GM21528 (cell line): ENCODE measurements around the gene SMARCAD1.

ENCODE experiments used
- ATAC-seq: cut with Tn5 transposase; IDR thresholded peaks from one replicate; pipeline ENCODE4 v1.9.1; 2021; ENCODE audit warnings: mild to moderate bottlenecking, moderate library complexity; ENCODE audit not compliant: unreplicated experiment, low FRiP score

SMARCAD1 gene, protein sequence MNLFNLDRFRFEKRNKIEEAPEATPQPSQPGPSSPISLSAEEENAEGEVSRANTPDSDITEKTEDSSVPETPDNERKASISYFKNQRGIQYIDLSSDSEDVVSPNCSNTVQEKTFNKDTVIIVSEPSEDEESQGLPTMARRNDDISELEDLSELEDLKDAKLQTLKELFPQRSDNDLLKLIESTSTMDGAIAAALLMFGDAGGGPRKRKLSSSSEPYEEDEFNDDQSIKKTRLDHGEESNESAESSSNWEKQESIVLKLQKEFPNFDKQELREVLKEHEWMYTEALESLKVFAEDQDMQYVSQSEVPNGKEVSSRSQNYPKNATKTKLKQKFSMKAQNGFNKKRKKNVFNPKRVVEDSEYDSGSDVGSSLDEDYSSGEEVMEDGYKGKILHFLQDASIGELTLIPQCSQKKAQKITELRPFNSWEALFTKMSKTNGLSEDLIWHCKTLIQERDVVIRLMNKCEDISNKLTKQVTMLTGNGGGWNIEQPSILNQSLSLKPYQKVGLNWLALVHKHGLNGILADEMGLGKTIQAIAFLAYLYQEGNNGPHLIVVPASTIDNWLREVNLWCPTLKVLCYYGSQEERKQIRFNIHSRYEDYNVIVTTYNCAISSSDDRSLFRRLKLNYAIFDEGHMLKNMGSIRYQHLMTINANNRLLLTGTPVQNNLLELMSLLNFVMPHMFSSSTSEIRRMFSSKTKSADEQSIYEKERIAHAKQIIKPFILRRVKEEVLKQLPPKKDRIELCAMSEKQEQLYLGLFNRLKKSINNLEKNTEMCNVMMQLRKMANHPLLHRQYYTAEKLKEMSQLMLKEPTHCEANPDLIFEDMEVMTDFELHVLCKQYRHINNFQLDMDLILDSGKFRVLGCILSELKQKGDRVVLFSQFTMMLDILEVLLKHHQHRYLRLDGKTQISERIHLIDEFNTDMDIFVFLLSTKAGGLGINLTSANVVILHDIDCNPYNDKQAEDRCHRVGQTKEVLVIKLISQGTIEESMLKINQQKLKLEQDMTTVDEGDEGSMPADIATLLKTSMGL

DNA sequence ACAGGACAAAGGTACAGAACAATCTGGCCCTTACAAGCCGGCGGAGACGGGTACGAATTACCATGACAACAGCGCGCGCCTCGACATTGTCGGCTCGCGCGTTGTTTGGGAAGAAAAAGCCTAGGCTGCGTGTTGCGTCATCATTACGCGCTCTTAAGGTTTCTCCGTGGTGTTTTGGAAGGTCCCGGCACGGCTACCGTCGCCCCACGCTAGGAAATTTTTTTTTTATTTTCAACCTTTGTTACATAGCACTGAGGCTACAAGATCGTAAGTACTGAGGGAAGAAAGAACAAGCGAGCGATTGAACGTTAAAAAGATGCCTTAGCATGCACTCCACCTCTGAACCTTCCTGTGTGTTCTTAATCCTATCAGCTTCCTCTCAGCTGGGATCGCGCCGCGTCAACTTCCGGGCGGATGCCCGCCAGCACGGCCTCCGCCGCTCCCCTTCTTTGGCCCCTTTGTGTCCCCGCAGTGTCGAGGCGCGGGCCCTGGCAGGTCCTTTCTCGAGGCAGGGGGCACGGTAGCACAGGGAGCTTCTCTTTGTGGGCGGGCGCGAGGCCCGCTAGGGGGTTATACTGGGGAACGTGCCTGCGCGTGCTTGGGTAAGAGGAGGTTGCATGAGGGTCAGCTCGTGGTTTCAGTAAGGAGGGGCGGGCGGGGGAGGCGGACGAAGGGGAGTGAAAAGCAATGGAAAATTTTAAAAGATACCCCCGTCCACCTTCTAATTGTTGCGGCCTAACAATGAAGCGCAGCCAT lies at the start of gene SMARCAD1:
SMARCAD1 (plus strand) TSS at position 397 of the 756 bp plus-strand sequence. CDS start 530 bp downstream, outside the sequence.
- ATAC-seq, result peak; percentile 97

DNA sequence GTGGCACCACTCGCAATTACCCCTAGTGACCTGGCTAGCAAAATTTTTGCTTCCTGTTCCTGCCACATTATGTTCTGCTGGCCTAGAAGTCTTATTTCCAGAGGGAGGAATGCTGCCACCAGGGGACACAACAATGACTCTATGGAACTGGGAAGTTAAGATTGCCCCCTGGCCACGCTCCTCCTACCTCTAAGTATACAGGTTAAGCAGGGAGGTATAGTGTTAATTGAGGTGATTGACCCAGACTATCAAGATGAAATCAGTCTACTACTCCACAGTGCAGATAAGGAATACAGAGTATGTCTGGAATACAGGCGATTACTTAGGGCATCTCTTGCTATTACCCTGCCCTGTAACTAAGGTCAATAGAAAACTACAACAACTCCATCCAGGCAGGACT lies 48.8 kb upstream of the SMARCAD1 start:
- no peak for ATAC-seq

DNA sequence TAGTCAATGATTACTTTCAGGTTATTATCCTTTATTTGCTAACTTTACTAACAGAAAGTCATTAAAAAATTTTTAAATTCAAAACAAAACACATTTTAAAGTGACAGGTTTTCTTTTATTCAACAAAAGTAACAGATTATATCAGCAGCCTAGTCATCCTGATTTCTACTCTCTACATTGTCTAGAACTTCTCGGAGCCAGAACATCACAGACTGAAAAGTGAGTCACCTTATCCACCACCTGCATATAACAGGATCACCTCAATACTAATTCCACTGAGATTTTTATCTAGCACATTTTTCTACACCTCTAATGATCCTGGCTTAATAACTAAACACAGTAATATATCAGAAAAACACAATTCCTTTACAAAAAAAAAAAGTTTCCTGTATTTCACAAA lies 47.9 kb upstream of the SMARCAD1 start:
- no peak for ATAC-seq

DNA sequence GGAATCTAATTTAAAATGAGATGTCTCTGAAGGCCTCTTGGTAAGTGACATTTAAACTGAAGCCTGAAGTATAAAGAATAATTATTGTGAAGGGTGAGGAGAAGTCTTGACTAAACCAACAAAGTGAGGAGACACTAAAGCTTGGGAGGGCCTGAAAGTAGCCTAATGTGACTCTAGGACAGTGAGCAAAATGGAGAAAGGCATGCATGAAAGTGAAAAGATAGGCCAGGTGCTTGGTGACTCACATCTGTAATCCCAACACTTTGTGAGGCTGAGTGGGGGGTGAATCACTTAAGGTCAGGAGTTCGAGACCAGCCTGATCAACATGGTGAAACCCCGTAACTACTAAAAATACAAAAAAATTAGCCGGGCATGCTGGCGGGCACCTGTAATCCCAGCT lies 46.9 kb upstream of the SMARCAD1 start:
- ATAC-seq, result no peak

DNA sequence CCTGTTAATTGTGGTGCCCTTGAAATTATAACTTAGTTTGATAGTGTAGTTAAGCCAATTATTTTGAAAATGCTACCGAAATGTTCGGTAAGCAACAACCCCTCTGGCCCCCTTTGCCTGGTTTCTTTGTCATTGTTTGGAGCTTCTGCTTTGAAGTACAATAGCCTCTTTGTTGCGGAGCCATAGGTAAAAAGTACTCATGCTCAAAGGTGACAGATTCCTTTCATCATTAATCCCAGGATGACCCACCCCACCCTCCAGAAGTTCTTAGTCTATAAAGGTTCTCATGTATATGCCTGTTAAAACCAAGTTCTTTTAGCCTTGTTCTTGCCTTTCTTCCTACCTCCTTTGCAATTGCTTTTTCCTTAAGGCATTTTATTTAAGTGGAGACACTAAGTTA lies 42.4 kb upstream of the SMARCAD1 start:
- ATAC-seq, result no peak

DNA sequence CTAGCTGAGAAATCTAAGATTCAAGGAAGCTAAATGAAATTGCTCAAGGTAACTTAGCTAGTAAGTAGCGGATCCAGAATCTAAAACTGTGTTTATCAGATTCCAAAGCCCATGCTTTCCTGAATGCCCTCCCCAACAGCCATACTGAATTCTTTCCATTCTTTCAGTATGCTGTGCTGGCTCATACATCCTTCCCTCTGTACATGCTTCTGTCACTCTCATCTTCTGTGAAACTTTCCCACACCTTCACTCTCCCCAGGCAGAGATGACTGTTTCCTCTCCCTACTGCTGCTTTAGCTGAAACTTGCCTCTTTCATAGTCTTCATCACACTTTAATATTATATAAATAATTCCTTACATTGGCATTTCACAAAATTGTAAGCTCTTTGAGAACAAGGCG lies 39.3 kb upstream of the SMARCAD1 start:
- no peak for ATAC-seq

DNA sequence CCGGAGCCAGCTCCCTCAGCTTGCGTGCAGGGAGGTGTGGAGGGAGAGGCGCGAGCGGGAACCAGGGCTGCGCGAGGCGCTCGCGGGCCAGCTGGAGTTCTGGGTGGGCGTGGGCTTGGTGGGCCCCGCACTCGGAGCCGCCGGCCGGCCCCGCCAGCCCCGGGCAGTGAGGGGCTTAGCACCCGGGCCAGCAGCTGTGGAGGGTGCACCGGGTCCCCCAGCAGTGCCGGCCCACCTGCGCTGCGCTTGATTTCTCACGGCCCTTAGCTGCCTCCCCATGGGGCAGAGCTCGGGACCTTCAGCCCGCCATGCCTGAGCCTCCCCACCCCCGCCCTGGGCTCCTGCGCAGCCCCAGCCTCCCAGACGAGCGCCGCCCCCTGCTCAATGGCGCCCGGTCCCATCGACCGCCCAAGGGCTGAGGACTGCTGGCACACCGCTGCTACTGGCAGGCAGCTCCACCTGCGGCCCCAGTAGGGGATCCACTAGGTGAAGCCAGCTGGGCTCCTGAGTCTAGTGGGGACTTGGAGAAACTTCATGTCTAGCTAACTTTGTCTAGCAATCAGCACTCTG lies 37.8 kb upstream of the SMARCAD1 start:
- ATAC-seq, result no peak

DNA sequence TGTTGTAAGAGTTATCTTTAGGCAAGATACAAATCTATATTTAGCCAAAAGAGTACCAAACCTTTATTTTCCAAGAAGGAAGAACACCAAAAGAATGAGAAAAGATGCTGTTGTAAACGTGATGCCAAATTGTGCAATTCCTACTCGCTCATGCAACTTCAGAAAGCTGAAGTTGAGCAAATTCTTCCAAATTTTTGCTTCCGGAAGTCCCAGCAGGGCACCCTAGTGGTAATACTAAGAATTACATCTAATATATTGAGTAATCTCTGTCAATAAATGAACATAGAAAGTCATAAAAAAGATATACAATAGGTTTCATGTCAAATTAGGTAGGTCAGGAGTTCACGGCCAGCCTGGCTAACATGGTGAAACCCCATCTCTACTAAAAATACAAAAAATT lies 36.0 kb upstream of the SMARCAD1 start:
- ATAC-seq, result no peak

DNA sequence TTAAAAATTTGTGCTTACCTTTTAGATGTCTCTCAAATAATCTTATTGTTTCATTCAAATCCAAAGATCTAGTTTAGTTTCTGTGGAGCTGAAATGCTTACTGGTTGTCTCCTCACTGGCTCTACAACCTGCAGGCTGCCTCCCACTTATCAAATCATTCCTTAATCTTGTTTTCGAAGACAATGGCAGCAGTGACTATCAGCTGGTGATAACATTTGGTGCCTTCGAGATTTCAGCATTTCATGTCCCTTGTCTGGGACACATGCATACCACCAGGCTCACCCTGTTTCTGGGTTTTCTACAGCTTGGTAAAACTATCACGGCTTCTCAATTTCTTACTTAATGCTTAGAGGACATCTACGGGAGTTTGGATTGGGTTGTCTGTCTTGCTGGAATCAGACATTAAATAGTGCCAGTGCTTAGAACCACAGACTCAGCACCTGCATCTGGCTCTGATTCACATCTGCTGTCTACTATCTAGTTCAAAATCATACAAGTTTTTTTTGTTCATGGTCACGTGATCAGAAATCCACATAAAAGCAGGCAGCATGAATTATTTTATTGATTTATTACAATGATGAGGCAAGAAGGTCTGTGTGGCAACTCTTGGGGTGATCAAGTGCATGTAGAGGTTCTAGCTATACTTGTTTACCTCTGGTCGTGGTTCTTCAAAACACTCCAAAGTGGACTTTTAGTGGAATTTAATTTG lies 32.0 kb upstream of the SMARCAD1 start:
- ATAC-seq, result no peak

DNA sequence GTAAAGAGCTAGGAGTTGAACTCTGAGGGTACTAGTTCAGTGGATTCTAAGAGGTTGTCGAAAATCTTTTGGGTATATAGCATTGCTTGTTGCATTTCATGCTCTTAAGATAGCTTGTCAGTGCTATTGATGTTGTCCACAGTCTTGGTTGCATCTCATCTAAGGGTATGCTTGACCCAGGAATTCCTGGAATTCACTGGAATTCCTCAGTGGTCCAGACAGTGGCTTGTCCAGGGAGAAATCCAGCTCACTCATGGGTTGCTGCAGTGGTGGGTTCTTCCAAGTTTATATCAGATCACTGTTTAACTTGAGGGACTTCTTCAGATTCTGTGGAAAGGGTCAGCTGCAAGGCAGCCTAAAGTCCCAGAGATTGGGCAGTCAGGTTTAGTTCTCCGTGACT lies 29.8 kb upstream of the SMARCAD1 start:
- no peak for ATAC-seq

DNA sequence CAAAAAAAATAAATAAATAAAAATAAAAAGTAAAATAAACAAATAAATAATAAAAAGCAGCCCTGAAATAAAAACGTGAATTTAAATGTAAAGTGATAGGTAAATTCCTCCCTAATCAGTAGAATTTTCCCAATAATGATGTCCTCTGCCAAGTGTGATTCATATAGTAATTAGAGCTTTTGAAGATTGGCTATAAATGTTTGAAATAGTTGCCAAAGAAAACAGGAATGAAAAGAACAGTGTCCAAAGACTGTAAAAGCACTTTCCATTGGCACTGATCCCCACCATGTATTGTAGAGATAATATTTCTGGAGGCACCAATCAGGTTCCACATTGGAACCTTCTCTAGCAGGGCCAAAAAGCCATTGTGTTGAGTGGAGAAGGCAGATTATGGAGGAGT lies 25.9 kb upstream of the SMARCAD1 start:
- ATAC-seq, result no peak

DNA sequence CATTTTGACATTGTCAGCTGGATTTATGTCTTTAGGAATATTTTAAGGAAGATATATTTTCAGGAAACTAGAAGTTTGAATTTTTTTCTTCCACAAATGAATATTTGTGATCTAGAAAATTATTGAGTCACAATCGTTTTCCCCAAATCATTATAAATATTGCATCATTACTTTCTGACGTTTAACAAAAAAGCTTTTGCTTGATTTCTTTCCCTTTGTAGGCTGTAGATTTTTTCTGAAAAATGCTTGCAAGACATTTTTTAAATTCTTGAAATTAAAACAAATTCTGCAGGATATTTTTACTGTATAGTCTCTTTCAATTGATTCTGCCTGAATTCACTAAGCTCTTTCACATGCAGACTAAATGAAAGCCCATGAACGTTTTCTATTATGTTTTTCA lies 4.9 kb upstream of the SMARCAD1 start:
- ATAC-seq, result no peak

DNA sequence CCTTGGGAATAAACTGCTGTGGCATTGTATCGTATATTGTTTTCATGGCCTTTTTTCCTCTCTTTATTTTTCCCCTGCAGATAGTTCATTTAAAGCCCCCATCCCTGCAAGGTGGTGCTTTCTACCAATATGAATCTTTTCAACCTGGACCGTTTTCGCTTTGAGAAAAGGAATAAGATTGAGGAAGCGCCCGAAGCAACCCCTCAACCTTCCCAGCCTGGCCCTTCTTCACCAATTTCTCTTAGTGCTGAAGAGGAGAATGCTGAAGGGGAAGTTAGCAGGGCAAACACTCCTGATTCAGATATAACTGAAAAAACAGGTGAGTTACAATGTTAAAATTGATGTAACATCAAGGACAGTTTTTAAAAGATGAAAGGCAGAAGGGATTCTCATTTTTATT lies 601 bp downstream of the SMARCAD1 start:
- ATAC-seq, result no peak

DNA sequence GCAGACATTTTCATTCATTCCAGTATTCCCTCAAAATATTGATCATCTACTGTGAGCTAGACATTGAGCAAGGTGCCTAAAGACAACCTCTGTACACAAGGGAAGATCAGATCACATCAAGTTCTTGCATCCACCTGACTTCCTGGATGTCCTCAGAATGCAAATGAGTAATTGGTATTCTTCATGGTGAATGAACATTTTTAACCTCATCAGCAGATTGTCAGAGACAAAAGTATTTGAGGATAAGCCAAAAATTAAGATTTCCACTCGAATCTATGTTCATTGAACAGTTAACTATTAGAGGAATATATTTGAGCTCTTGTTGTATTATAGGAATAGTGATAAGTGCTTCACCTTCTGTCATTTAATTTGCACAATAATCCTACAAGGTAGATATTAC lies 1.3 kb downstream of the SMARCAD1 start:
- ATAC-seq, result no peak

DNA sequence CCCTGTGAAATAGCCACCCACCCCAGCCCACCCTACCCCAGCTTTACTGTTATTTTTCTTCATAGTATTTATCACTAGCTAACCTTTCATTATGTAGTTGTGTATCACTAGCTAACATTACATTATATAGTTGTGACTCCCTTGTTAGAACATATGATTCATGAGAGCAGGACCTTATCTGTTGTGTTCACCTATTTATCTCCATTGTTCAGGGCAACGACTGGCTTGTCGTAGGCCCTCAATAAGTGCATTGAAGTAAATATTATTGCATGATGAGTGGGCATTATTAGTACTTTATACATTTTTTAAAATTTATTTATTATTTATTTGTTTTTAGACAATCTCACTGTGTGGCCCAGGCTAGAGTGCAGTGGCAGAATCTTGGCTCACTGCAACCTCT lies 4.2 kb downstream of the SMARCAD1 start:
- no peak for ATAC-seq

DNA sequence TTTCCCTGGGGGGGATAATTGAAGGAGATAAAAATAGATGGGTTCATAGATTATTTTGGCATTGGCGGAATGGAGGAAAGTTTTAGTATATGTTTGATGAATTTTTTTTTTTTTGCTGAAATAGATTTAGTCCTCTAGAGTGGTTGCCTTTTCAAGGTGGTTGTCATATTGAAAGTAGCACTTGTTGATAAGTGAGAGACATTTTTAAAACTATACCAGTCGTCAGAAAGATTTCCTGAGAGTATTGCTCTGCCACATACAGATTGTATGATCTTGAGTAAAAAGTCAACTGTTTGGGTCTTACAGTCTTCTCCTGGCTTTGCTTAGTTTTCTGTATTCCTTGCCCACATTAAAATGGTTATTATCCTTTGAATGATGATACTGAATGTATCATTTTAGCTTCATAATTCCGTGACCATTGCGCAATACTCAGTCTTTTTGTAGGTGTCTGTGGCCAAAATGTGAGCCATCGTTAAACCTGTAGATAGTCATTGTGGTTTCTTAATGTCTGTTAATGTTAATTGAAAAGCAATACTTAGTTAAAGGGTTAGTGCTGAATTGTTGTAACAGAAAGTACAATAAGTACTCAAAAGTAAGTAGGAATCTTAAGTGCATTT lies 7.1 kb downstream of the SMARCAD1 start:
- ATAC-seq, result no peak

DNA sequence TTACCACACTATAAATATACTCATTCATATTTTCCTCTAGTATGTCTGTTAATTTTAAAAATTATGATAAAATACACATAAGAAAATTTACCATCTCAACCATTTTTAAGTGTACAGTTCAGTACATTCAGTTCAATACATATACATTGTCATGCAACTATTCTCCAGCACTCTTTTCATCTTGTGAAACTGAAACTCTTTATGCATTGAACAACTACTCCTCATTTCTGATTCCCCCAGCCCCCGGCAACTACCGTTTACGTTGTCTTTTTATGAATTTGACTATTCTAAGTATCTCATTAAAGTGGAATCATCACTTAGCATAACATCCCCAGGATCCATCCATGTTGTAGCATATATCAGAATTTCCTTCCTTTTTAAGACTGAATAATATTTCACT lies 8.7 kb downstream of the SMARCAD1 start:
- ATAC-seq, result no peak

DNA sequence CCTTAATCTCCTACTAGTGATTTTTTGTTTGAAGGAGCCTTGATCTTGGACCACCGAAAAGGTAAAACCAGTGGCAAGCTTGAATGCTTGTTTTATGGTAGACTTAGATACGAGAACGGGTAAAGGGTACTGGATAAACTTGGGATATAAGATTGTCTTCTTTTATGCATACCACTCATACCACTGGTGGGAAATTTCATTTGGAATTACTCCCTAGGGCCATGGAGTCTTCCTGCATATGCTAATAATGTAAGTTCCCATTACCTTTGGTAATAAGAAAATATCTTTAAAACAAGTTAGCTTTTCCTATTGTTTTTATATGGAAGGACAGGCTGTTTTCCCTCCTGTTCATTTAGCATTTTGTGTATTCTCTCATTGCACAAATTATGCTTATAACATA lies 11.7 kb downstream of the SMARCAD1 start:
- no peak for ATAC-seq

DNA sequence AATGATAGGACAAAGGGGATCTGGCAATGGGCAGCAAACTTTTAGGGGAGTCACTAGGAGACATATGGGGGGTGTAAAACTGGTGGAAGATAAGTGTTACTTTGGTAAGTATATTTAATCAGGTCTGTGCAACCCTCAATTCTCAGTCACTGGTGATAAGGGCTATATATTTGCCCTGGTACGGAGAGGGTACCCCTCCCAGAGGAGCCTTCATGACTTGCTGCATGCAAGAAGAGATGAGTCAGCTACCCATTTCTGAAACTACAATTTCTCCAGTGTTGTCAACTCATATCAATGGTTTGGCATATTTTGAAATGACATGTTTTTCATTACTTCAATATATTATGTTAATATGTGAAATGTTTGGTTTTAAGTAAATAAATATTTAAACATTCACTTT lies 14.3 kb downstream of the SMARCAD1 start:
- no peak for ATAC-seq
